GM20431 (cell line): ENCODE data around the gene PRR27.

Experiments
- in situ Hi-C: fragments of 300-500 bp; cut with MseI, MboI; formaldehyde crosslinking; loops from one replicate; pipeline ENCODE4 v1.15.0; 2020; ENCODE audit warnings: low sequenced_read_pairs; ENCODE audit not compliant: unreplicated experiment

PRR27 gene

GRCh38 chr4:70153937-70154336, at the start of gene PRR27:
TSS of gene PRR27 (plus strand) at chr4:70154237. CDS start at chr4:70154376, 139 bp downstream.
- in situ Hi-C loops, result no loop called here

- in situ Hi-C loops, result no loop called here
These were observed 43.1 kb upstream of the PRR27 start for GRCh38 chr4:70110917-70111316.

GRCh38 chr4:70113656-70114055, 40.4 kb upstream of the PRR27 start:
- in situ Hi-C loops, result no loop called here

- in situ Hi-C loops, result no loop called here
These were observed 39.9 kb upstream of the PRR27 start for GRCh38 chr4:70114096-70114495.

GRCh38 chr4:70120323-70120722, 33.7 kb upstream of the PRR27 start:
- in situ Hi-C loops, result no loop called here

GRCh38 chr4:70133473-70133872, 20.6 kb upstream of the PRR27 start:
- in situ Hi-C loops, result no loop called here

GRCh38 chr4:70138751-70139150, 15.3 kb upstream of the PRR27 start:
- in situ Hi-C loops, result no loop called here

GRCh38 chr4:70151271-70151670, 2.8 kb upstream of the PRR27 start:
- in situ Hi-C loops, result no loop called here

- in situ Hi-C loops, result no loop called here
These were observed 1.9 kb upstream of the PRR27 start for GRCh38 chr4:70152088-70152487.

GRCh38 chr4:70158576-70158975, 4.5 kb downstream of the PRR27 start:
- in situ Hi-C loops, result no loop called here

GRCh38 chr4:70177090-70177489, 23.1 kb downstream of the PRR27 start:
- in situ Hi-C loops, result loop anchor here (25.0 kb wide), 2 partner anchors 290 to 490 kb away; no protein-coding TSS in a partner anchor

- in situ Hi-C loops, result loop anchor here (25.0 kb wide), 2 partner anchors 291 to 491 kb away; no protein-coding TSS in a partner anchor
These were observed 24.1 kb downstream of the PRR27 start for GRCh38 chr4:70178075-70178660.

- in situ Hi-C loops, result loop anchor here (25.0 kb wide), 2 partner anchors 293 to 493 kb away; no protein-coding TSS in a partner anchor
These were observed 25.8 kb downstream of the PRR27 start for GRCh38 chr4:70179811-70180210.

- in situ Hi-C loops, result loop anchor here (25.0 kb wide), 2 partner anchors 295 to 495 kb away; no protein-coding TSS in a partner anchor
These were observed 27.8 kb downstream of the PRR27 start for GRCh38 chr4:70181864-70182263.

GRCh38 chr4:70182517-70183167, 28.6 kb downstream of the PRR27 start:
- in situ Hi-C loops, result loop anchor here (25.0 kb wide), 2 partner anchors 295 to 495 kb away; no protein-coding TSS in a partner anchor

- in situ Hi-C loops, result loop anchor here (25.0 kb wide), 2 partner anchors 296 to 496 kb away; no protein-coding TSS in a partner anchor
These were observed 29.3 kb downstream of the PRR27 start for GRCh38 chr4:70183168-70183939.

GRCh38 chr4:70183940-70184246, 29.9 kb downstream of the PRR27 start:
- in situ Hi-C loops, result loop anchor here (25.0 kb wide), 2 partner anchors 297 to 497 kb away; no protein-coding TSS in a partner anchor

- in situ Hi-C loops, result loop anchor here (25.0 kb wide), 2 partner anchors 300 to 500 kb away; no protein-coding TSS in a partner anchor
These were observed 33.2 kb downstream of the PRR27 start for GRCh38 chr4:70187216-70187615.

- in situ Hi-C loops, result loop anchor here (25.0 kb wide), 2 partner anchors 303 to 503 kb away; no protein-coding TSS in a partner anchor
These were observed 36.5 kb downstream of the PRR27 start for GRCh38 chr4:70190579-70190978.

- in situ Hi-C loops, result loop anchor here (25.0 kb wide), 2 partner anchors 304 to 504 kb away; no protein-coding TSS in a partner anchor
These were observed 37.6 kb downstream of the PRR27 start for GRCh38 chr4:70191647-70192046.
